GM12892 (cell line): ENCODE data around the gene ADCY6.

Experiments
- DNase-seq: peaks from one replicate; pipeline ENCODE4 v3.0.0; 2011; ENCODE audit not compliant: insufficient read length
- FAIRE-seq: peaks from 2 replicates; lab custom pipeline; 2011; peaks lifted over from hg19 to GRCh38; lab: Jason Lieb, UNC
- POLR2A ChIP-seq: IDR thresholded peaks from 2 replicates; pipeline ENCODE4 v1.6.1; 2011; ENCODE audit warnings: low read depth, low read length, control low read depth
- POLR2AphosphoS5 ChIP-seq: IDR thresholded peaks from 2 replicates; pipeline ENCODE4 v1.6.1; 2011; ENCODE audit warnings: low read depth, low read length, control low read depth
- TAF1 ChIP-seq: IDR thresholded peaks from 2 replicates; pipeline ENCODE4 v1.6.1; 2011; ENCODE audit warnings: low read depth, mild to moderate bottlenecking, control low read depth, low read length, borderline replicate concordance

The ADCY6 gene

DNA sequence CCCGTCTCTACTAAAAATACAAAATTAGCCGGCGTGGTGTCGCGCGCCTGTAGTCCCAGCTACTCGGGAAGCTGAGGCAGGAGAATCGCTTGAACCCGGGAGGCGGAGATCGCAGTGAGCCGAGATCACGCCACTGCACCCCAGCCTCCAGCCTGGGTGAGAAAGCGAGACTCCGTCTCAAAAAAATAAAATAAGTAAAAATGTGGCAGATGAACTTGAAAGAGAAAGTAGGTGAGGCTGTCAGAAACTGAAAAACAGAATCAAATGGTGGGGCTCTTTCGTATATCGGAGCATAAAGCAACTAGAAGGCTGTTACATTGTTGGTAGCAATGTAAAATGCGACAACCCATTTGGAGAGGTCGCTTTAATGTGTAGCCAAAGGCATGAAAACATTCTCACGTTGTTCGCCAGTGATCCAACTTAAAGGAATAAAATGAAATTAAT is 71.6 kb downstream of the ADCY6 start:
- DNase-seq: no peak
- no peak; the same call in 1 of the 2 replicates for TF ChIP-seq POLR2AphosphoS5
- no peak for TF ChIP-seq TAF1
- TF ChIP-seq POLR2A: no peak
- FAIRE-seq: no peak

- DNase-seq: peak; percentile 90
- peak; percentile 99 for FAIRE-seq
- TF ChIP-seq POLR2A (peak; percentile 77), TAF1 (peak; percentile 36; the same call in 1 of the 2 replicates), POLR2AphosphoS5 (peak; percentile 88)
These were observed 72.2 kb downstream of the ADCY6 start, which contains the start of gene CCNT1 for GRCh38 chr12:48716493-48717251. CCNT1 (minus strand) TSS chr12:48716707; CDS start chr12:48716675, 32 bp downstream.
